ENCODE results near the gene WIPF2. TPM values are rescaled to one million over a fixed set of nuclear protein-coding genes. Genes with fewer than 3 reads are reported as not detected.

WIPF2 gene
- total and polyA plus RNA-seq, 2 donors (not counting 1 experiment from before 2014, with no cell fraction given), result 7.7 to 48.4 TPM

- DNase-seq, result no peak
- CTCF ChIA-PET, result interaction anchor here (0.8 to 30.5 kb wide), 9 partner anchors 9 to 231 kb away, joined by 3 to 871 read pairs (median 38); partner anchors contain the start of genes GJD3 and TOP2A
- no peak overlapping the region for H3K4me3 Mint-ChIP-seq
- ATAC-seq (ENCODE audit: low read depth), result no peak
- no peaks in the 10 kb centered on the region for H3K79me2 ChIP-seq (ENCODE audit: control insufficient read depth, insufficient read depth, low read length)
- no peak overlapping the region for H3K4me3 ChIP-seq (ENCODE audit: control extremely low read depth in 1 of 5, extremely low read depth in 1 of 5, insufficient read depth in 1 of 5, low read depth in 2 of 5, low read length in 4 of 5)
- no peaks in the 10 kb centered on the region for H3K9me3 Mint-ChIP-seq (ENCODE audit: insufficient read depth)
- no peak overlapping the region for H3K9ac ChIP-seq (ENCODE audit: low read length)
- H3K4me1 Mint-ChIP-seq, result peaks cover 7% of the 10 kb centered on the region
- H4K20me1 ChIP-seq (ENCODE audit: control insufficient read depth, insufficient read depth, low read length, poor library complexity, severe bottlenecking), result no peaks in the 10 kb centered on the region
- H3K27me3 ChIP-seq (replicated peaks in 1 of 4; ENCODE audit: control extremely low read depth in 1 of 4, control insufficient read depth in 3 of 4, insufficient read depth in 4 of 4, low read length in 3 of 4), result no peaks in the 10 kb centered on the region
- WGBS (ENCODE audit: insufficient coverage), result no CpG with 5 or more reads among the region's 4 CpGs
- H3K9me3 ChIP-seq (ENCODE audit: control extremely low read depth in 1 of 3, control insufficient read depth in 2 of 3, insufficient read depth in 1 of 3, low read length in 2 of 3), result no peaks in the 10 kb centered on the region
- TF ChIP-seq EZH2 (IDR thresholded peaks at IDR 0.05; ENCODE audit: borderline replicate concordance, insufficient read depth, low read depth, low read length, poor library complexity, severe bottlenecking), result no peak
- no peak for TF ChIP-seq CTCF (IDR thresholded peaks at IDR 0.05)
- no peaks in the 10 kb centered on the region for H3K36me3 ChIP-seq (replicated peaks in 1 of 2; ENCODE audit: control extremely low read depth in 1 of 2, control insufficient read depth in 1 of 2, extremely low read depth in 1 of 2, insufficient read depth in 2 of 2, low read length in 1 of 2)
- H3K27me3 Mint-ChIP-seq, result no peaks in the 10 kb centered on the region
- no peak overlapping the region for H3K27ac ChIP-seq (ENCODE audit: low read length in 2 of 2)
- H3K4me2 ChIP-seq (replicated peaks; ENCODE audit: low read depth, low read length, poor library complexity, severe bottlenecking), result no peak overlapping the region
- no peak overlapping the region for H3K27ac Mint-ChIP-seq
- intact Hi-C loops (cut with micrococcal nuclease), result no loop called here
- H2AFZ ChIP-seq (ENCODE audit: insufficient read depth, low read depth, low read length, poor library complexity, severe bottlenecking), result no peak overlapping the region
- H3K4me1 ChIP-seq (ENCODE audit: control insufficient read depth in 2 of 2, insufficient read depth in 2 of 2, low read length in 2 of 2), result peaks cover 5 to 6% of the 10 kb centered on the region in 2 donors
- POLR2A ChIA-PET, result no interaction called here
These were observed 82.2 kb downstream of the WIPF2 start for GRCh38 chr17:40301315-40301714.

GRCh38 chr17:40303009-40303657, 84.0 kb downstream of the WIPF2 start:
- Mint-ChIP-seq H3K4me3 (no peak overlapping the region), H3K27me3 (no peaks in the 10 kb centered on the region), H3K27ac (no peak overlapping the region), H3K9me3 (ENCODE audit: insufficient read depth) (no peaks in the 10 kb centered on the region), H3K4me1 (peaks cover 7% of the 10 kb centered on the region)
- no peaks in the 10 kb centered on the region for H3K9me3 ChIP-seq (ENCODE audit: control extremely low read depth in 1 of 3, control insufficient read depth in 2 of 3, insufficient read depth in 1 of 3, low read length in 2 of 3)
- peak; percentile 86 for DNase-seq
- no peak overlapping the region for H2AFZ ChIP-seq (ENCODE audit: insufficient read depth, low read depth, low read length, poor library complexity, severe bottlenecking)
- 50% methylated on average over 2 of the region's 4 CpGs for WGBS (ENCODE audit: insufficient coverage)
- H4K20me1 ChIP-seq (ENCODE audit: control insufficient read depth, insufficient read depth, low read length, poor library complexity, severe bottlenecking), result no peaks in the 10 kb centered on the region
- H3K9ac ChIP-seq (ENCODE audit: low read length), result no peak overlapping the region
- peak; percentile 81 for ATAC-seq (ENCODE audit: low read depth)
- TF ChIP-seq EZH2 (IDR thresholded peaks at IDR 0.05; ENCODE audit: borderline replicate concordance, insufficient read depth, low read depth, low read length, poor library complexity, severe bottlenecking) (no peak), CTCF (IDR thresholded peaks at IDR 0.05) (peak; percentile 83)
- H3K4me2 ChIP-seq (replicated peaks; ENCODE audit: low read depth, low read length, poor library complexity, severe bottlenecking), result no peak overlapping the region
- H3K36me3 ChIP-seq (replicated peaks in 1 of 2; ENCODE audit: control extremely low read depth in 1 of 2, control insufficient read depth in 1 of 2, extremely low read depth in 1 of 2, insufficient read depth in 2 of 2, low read length in 1 of 2), result no peaks in the 10 kb centered on the region
- CTCF ChIA-PET, result interaction anchor here (0.7 to 30.5 kb wide), 25 partner anchors 9 to 251 kb away, joined by 3 to 871 read pairs (median 4); partner anchors contain the start of genes GJD3 and TOP2A
- H3K27ac ChIP-seq (ENCODE audit: low read length in 2 of 2), result no peak overlapping the region
- no peak overlapping the region for H3K4me3 ChIP-seq (ENCODE audit: control extremely low read depth in 1 of 5, extremely low read depth in 1 of 5, insufficient read depth in 1 of 5, low read depth in 2 of 5, low read length in 4 of 5)
- intact Hi-C loops (cut with micrococcal nuclease), result loop anchor here (1.0 to 2.0 kb wide), 6 partner anchors 15 to 229 kb away; no protein-coding TSS in a partner anchor
- peaks cover 5 to 6% of the 10 kb centered on the region in 2 donors for H3K4me1 ChIP-seq (ENCODE audit: control insufficient read depth in 2 of 2, insufficient read depth in 2 of 2, low read length in 2 of 2)
- POLR2A ChIA-PET, result interaction anchor here (1.0 to 1.9 kb wide), 3 partner anchors 20 to 52 kb away, joined by 3 to 13 read pairs (median 4); no protein-coding TSS in a partner anchor
- H3K27me3 ChIP-seq (replicated peaks in 1 of 4; ENCODE audit: control extremely low read depth in 1 of 4, control insufficient read depth in 3 of 4, insufficient read depth in 4 of 4, low read length in 3 of 4), result no peaks in the 10 kb centered on the region
- H3K79me2 ChIP-seq (ENCODE audit: control insufficient read depth, insufficient read depth, low read length), result no peaks in the 10 kb centered on the region
